NCI-H345 treated with DMSO at 0.1 percent for 48 hours (cell line): ENCODE data around the gene NUDT22.

Experiments used
- DNase-seq: peaks from one replicate; lab custom pipeline; 2025; ENCODE audit not compliant: unreplicated experiment; lab: John Stamatoyannopoulos, UW

The NUDT22 gene, protein sequence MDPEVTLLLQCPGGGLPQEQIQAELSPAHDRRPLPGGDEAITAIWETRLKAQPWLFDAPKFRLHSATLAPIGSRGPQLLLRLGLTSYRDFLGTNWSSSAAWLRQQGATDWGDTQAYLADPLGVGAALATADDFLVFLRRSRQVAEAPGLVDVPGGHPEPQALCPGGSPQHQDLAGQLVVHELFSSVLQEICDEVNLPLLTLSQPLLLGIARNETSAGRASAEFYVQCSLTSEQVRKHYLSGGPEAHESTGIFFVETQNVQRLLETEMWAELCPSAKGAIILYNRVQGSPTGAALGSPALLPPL

DNA sequence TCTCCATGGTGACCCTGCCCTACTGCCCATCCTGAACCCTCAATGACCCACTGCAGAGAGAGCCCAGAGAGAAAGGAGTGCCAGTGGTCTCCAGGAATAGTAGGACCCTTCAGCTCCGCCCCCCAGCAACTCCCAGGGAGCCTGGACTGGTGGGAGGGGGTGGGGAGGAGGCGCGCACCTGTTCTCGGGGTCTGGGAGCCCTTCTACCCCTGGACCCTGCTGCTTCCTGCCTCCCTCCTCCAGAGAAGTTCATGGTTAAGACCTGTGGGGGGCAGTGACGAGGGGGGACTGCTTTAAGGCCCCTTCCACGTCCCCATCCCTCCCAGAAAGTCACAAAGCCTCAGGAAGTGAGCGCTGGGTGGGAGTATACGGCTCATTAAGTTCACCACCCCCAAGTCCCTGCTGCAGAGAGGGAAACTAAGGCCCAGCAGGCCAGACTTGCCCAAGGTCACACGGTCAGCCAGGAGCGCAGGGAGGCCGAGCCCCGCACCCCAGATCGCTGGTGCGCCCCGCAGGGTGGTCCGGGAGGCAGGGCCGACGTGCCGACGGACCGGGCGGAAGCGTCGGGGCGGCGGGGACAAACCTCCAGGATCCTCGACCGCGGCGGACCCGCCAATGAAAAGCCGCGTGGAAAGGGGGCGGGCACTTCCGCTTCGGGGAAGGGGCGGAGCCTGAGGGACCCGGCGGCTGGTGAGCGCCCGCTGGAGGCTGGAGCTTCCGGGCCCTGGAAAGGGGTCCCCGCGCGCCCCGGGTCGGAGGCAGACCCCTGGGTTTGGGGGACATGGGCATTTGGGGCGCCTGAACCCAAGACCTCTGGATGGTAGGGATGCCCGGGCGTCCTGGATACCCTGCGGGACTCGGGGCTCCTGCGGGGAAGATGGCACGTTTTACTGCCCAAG lies at the start of gene NUDT22, which contains the start of gene TRPT1:
Gene NUDT22 (plus strand): TSS at position 667 of the 899 bp plus-strand sequence. CDS start 379 bp downstream, outside the sequence.
Gene TRPT1 (minus strand): TSS at position 579 of the 899 bp plus-strand sequence. CDS start 326 bp downstream, at position 253.
- peak; percentile 72 for DNase-seq

DNA sequence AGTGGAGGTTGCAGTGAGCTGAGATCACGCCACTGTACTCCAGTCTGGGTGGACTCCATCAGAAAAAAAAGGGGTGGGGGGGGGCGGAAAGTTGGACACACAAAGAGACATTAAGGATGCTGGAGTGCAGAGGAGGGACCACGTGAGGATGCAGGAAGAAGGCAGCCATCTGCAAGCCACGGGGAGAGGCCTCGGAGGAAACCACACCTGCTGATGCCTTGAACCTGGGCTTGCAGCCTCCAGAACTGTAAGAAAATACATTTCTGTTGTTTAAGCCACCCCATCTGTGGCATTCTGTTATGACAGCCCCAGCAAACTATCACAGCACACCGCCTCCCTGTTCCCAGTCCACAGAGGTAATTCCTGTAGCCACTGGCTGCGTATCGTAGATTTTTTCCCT lies 49.3 kb upstream of the NUDT22 start:
- DNase-seq: no peak

DNA sequence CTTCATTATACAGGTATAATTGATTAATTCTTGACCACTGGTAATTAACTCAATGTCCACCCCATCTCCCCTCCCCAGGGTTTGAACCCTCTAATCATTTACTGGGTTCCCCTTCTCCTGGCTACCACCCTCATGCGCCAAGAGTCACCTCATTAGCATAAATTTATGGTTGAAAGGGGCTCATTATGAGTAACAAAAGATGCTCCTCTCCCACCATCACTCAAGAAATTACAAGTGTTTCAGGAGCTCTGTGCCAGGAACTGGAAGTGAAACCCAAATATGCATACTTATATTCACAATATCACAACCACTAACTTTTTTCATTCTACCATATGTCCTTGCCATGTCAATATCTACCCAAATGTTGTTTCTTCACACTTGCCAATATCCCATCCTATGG lies 47.9 kb upstream of the NUDT22 start:
- DNase-seq: no peak

DNA sequence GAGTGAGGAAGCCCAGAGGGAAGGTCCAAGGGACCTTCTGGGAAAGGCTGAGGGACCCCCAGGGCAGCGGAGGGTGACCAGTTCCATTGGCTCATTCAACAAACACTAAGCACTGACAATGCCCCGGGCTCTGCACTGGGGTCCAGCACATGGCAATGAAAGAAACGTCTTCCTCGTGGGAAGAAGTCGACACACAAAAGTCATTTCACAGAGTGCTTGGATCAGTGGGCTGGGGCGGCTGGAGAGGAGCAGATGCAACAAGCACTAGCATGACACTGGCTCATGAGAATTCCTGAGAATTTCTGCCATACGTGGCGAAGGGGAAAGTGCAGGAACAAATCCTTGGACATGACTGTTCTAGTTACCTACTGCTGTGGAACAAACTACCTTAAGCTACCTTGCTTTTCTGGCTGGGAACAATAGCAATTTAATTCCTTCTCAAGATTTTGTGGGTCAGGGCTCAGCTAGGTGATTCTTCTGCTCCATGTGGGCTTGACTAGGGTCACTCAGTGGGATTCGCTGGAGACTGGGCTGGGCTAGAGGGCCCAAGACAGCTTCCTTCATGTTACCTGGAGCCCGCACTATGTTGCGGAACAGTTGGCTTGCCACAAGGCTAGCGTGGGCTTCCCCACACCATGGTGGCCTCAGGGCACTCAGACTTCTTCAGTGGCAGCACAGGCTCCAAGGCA lies 47.0 kb upstream of the NUDT22 start:
- DNase-seq: no peak

DNA sequence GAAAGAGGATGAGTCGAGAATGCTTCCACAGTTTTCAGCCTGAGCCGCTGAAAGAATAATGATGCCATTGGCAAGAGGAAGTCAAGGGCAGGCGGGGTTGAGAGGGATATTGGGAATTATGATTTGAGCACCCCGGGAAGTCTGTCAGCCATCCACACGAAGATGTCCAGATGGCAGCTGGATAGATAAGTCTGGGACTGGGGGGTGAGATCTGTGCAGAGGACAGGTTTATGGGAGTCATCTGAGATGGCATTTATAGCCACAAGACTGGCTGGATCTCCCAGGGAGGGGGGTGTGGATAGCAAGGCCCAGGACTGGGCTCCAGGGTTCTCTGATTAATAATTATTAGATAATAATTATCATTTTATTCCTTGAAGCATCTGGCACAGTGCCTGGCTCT lies 45.2 kb upstream of the NUDT22 start:
- no peak for DNase-seq

DNA sequence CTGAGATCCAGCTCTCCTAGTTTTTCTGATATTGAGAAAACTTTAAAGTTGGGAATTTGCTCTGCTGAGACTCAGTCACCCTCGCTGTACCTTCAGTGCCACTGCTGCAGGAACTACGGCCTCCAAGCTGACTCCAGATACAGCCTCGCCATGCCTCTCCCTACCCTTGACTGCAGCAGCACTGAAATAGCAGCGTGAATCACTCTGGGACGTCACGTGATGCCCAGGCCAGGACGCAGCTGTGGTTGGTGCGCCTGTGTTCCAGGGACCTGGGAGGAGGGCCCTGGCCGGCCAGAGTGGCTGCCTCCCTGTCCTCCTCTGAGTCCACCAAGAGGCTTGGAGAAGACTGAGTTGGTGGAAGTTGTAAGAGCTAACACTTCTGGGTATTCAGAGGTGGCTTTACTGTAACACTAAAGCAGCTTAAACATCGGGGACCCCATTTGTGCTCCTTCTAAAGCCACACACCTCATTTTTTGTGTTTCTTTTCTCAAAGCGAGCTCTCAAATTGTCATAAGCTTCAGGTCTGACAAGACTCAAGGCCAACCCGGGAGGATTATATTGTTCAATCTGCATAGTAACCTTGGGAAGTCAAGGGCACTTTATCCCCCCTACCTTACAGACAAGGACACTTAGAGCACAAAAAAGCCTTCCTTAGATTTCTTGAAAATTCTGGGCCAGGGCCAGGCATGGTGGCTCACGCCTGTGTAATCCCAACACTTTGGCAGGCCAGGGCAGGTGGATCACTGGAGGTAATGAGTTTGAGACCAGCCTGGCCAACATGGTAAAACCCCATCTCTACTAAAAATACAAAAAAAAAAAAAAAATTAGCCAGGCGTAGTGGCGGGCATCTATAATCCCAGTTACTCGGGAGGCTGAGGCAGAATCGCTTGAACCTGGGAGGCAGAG lies 44.3 kb upstream of the NUDT22 start:
- DNase-seq: peak; percentile 22

DNA sequence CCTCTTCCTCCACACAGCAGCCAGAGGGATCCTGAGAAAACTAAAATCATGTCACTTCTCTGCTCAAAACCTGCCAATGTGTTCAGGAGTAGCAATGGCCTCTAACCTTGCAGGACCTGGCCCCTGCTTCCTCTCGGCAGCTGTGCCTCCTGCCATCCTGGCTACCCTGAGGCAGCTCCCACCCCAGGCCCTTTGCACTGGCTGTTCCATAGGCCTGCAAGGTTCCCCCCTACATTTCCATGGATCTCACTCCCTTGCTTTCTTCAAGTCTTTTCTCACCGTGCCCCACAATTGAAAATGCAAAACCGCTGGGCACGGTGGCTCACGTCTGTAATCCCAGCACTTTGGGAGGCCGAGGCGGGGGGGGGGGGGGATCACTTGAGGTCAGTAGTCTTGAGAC lies 42.2 kb upstream of the NUDT22 start:
- no peak for DNase-seq

DNA sequence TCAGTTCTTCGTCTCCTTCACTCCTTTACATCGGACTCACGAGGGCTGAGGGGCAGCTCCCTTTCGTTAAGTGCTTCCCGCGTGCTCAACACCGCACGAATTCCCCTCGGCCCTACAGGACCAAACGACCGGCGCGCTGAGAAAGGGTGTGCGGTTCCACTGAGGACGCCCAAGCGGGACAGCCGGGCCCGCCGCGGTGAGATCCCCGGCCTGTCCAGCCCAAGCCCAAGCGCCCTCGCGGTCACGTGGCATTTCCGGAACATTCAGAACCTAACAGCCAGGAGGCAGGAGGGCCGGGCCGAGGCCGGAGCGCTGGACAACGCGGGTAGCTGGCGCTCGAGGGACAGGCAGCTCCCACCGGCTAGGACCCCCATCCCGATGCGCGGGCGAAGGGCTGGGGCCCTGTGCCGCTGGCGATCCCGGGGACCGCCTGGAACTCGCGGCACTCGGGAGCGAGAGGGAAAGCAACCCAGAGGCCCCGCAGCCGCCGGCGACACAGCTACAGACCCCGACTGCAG lies 40.8 kb upstream of the NUDT22 start:
- peak; percentile 18 for DNase-seq

DNA sequence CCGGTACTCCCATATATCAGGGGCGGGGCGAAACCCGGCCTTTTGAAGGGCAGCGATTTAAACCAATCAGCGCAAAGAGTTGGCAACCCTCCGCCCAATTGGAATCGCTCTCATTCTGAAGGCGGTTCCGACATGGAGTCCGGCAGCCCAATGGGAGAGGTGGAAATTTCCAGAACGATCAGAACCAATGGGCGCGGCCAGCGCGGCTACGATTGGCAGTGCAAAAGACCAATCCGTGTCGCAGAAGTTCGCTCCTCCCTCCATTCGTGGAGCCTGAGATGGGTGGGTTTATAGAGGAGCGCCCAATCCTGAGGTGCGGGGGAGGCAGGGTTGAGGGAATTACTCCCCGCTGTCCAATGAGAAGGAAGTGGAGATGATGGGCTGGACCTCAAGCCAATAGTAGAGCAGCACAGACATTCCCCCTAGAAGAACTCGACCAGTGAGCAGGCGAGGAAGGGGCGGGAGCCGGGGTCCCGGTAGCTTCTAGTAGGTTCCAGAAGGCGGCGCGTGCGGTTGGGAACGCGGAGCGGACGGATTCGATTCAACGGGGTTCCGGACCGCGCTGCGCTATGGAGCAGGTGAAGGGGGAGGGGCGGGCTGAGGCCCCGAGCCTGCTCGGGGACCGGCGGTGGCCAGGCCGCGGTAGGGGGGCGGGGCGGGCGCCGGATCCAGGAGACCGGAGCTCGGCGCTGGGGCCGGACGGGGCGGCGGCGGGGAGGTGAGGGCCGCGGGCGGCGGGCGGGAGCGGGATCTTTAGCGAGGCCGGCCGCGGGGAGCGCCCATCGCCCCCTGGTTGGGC lies 40.2 kb upstream of the NUDT22 start, which contains the start of gene STIP1:
Gene STIP1 (plus strand): TSS at position 479 of the 799 bp plus-strand sequence. CDS start 91 bp downstream, at position 570.
- DNase-seq: peak; percentile 99

DNA sequence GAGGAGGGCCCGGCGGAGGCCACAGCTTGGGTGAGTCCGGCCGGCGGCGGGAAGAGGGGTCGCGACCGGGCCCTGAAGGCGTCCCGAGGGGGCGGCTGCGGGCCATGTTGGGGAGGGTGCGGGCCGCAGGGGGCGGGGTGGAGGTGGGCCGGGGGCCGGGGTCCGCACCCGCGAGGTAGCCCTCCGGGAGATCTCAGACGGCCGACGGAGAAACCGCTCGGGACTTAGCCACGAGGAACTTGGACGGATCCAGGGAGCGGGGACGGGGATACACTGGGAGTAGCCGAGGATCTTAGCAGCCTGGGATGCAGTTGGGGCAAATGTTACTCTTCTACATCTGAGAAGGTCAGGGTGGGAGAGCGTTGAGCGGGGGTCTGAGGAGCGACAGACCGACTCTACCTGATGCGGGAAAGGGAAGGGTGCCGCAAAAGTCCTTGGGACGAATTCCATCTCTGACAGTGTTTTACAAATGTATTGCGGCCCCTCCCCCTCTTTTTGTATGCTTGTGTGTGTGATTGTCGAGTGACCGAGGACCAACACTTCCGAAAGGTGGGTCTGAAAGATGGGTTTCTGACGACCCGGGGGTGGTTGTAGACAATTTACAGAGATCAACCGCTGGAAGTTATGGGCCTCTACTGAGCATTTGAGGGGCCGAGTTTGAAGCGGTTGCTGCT lies 39.4 kb upstream of the NUDT22 start:
- DNase-seq: no peak

DNA sequence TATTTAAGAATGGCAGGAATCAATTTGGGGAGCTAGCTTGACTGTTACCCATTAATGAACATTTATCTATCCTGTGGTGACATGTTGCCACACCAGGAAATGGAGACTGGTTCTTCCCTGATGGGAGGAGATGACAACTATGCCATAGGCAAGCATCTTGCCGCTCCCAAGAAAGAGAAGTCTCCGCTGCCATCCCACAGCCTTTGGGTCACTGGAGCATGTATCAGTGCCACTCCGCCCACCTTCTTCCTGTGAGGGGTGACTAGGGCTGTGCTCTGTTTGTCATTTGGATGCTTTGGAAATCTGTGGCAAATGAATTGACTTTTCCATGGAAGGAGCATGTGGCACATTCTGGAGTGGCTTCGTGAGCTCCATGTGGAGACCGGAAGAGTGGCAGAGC lies 33.6 kb upstream of the NUDT22 start:
- no peak for DNase-seq

DNA sequence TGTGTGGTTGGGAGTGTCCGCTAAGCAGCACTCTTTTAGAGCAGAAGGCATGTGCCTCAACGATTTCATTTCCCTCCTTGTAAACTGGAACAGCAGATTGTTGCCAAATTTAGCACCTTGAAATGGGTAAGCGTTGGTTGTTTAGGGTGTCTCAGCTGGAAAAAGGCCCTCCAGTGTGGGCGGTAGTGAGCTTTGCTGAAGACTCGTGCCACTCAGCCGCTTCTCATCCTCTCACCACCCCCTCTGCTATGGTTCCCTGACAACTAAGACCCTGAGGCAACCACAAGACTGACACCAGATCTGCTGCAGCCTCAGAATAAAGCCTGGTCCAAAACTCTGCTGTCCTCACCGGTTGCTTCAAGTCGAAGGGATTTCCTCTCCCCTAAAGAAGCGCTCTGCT lies 29.4 kb upstream of the NUDT22 start:
- no peak for DNase-seq

DNA sequence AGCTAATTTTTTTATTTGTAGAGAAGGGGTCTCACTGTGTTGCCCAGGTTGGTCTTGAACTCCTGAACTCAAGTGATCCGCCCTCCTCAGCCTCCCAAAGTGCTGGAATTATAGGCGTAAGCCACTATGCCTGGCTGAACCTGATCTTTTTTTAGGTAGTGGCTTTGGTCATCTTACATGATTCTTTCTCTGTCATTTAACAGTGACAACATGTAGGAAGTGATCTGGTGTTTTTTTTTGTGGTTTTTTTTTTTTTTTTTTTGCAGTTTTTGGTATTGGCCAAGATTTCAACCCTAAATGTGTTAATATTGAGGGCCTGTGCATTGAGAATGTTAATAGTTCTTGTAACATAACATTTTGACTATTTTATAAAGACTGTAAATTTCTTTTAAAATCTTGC lies 27.6 kb upstream of the NUDT22 start:
- DNase-seq: no peak

DNA sequence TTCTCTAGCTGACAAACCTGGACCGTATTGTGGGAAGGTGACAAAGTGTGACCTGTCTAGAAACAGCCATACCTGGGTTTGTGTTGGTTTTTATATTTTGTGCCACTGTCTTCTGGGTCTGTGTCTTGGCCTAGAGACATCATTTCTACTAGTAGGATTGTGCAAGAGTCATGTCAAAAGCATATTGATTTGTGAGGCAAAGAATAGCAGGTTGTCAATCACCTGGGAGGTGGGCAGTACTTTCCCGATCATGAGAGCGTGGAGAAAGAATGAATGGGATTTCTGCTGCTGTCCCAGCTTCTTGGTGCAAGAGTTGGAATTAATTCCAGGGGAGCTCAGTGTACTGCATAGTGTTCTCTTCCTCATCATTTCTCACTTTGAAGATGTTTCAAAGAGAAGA lies 24.5 kb upstream of the NUDT22 start:
- no peak for DNase-seq

DNA sequence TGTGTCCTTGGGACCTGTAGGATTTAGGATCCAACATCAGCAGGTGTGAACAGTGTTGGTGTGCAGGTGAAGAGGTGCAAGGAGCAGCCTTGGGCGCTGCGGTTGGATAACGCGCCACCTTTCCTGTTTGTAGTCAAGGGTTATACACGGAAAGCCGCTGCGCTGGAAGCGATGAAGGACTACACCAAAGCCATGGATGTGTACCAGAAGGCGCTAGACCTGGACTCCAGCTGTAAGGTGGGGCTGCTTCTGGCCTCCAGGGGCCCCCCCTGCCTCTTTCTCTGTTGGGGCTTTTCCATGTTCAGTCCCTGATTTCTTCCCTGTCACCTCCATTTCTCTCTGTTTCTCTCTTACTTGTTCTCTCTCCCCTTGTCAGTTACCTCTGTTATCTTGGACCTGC lies 23.1 kb upstream of the NUDT22 start:
- DNase-seq: no peak

DNA sequence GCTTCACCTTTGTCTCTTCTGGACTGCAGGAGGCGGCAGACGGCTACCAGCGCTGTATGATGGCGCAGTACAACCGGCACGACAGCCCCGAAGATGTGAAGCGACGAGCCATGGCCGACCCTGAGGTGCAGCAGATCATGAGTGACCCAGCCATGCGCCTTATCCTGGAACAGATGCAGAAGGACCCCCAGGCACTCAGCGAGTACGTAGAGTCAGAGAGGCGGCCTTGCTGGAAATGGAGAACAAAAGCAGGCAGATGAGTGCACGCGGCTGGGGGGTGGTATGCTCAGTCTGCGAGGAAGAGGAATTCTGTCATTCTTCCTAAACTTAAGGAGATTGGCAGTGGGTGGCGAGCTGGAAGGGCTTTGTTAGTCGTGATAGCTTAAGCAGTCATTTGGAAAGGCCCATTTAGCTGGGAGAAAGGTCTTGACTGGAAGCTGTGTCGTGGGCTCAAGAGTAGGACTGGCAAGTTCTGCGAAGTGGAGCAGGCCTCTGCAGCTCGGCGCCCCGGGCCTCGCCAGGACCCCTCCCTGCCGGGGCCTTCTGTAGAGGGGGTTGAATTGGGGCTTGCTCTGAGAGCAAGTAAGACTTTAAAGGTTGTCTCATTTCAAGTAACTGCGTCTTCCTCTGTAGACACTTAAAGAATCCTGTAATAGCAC lies 22.5 kb upstream of the NUDT22 start:
- DNase-seq: no peak

DNA sequence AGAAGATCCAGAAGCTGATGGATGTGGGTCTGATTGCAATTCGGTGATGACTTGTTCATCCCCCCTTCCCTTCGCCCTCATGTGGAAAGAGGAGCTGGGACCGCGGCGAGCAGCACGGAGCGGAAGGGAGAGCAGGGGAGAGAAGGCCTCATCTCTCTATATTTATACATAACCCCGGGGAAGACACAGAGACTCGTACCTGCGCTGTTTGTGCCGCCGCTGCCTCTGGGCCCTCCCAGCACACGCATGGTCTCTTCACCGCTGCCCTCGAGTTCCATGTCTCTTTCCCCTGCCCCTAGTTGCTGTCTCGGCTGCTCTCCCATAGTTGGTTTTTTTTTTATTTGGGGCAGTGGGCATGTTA lies 22.0 kb upstream of the NUDT22 start:
- DNase-seq: no peak

DNA sequence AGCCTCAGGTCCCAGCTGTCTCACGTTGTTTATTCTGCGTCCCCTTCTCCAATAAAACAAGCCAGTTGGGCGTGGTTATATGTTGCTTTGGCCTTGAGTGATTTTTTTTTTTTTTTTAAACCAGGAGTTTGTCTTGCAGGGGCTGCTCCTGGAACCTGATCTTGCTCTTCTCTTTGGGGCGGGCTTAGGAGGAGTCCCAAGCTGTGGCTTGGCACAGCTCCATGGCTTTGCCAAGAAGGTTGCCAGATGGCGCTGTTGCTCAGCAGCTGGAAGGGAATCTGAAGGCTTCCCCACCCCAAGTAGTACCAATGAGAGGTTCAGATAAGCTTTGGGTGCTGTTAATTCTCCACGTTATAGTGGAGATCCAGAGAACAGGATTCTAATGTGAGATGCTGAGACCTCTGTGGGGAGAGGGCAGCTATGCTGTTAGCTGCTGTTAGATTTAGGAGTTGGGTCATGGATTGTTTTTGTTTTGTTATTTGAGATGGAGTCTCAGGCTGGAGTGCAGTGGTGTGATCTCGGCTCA lies 21.5 kb upstream of the NUDT22 start:
- DNase-seq: peak; percentile 31
